DND-41 (cell line): ENCODE results near the gene ANO5.

ENCODE experiments used
- ATAC-seq: fragments of 200-7000 bp; cut with Tn5 transposase; 3 replicates; pipeline ENCODE4 v1.9.1; 2021; ENCODE audit warnings: low read depth; ENCODE audit not compliant: insufficient read depth
- DNase-seq: peaks from one replicate; pipeline ENCODE4 v3.0.0-alpha.2; 2020
- H2AFZ ChIP-seq: 2 replicates; pipeline ENCODE4 v1.6.0; 2012; ENCODE audit warnings: low read depth, low read length
- H3K27ac ChIP-seq: 2 replicates; pipeline ENCODE4 v1.5.1; 2012; ENCODE audit warnings: low read length, inconsistent platforms
- H3K27me3 ChIP-seq: fragments of 200-600 bp; sonication (generic); 2 replicates; pipeline ENCODE4 v1.6.0; 2012; ENCODE audit warnings: low read length, mild to moderate bottlenecking, inconsistent platforms; ENCODE audit not compliant: insufficient read depth, poor library complexity
- H3K36me3 ChIP-seq: 2 replicates; pipeline ENCODE4 v1.5.1; 2012; ENCODE audit warnings: low read length, inconsistent platforms; ENCODE audit not compliant: insufficient read depth
- H3K4me1 ChIP-seq: 2 replicates; pipeline ENCODE4 v1.5.1; 2012; ENCODE audit warnings: mild to moderate bottlenecking, low read length; ENCODE audit not compliant: insufficient read depth
- H3K4me2 ChIP-seq: 2 replicates; pipeline ENCODE4 v1.6.0; 2012; ENCODE audit warnings: mild to moderate bottlenecking, moderate library complexity, low read length, inconsistent platforms; ENCODE audit not compliant: insufficient read depth
- H3K4me3 ChIP-seq, 2 experiments: fragments of 200-600 bp in 1 of 2; shearing (Covaris generic) in 1 of 2; 2 replicates each; pipeline ENCODE4 v1.5.1; 2012 to 2016; ENCODE audit warnings: inconsistent platforms in 2 of 2, low read length in 2 of 2, mild to moderate bottlenecking in 2 of 2, low read depth in 1 of 2, moderate library complexity in 1 of 2
- H3K79me2 ChIP-seq: 2 replicates; pipeline ENCODE4 v1.6.0; 2012; ENCODE audit warnings: low read length, inconsistent platforms; ENCODE audit not compliant: insufficient read depth
- H3K9ac ChIP-seq: 2 replicates; pipeline ENCODE4 v1.6.0; 2012; ENCODE audit warnings: low read depth, mild to moderate bottlenecking, inconsistent platforms, low read length, moderate library complexity
- H3K9me3 ChIP-seq: 2 replicates; pipeline ENCODE4 v1.5.1; 2012; ENCODE audit warnings: low read length, moderate library complexity, mild to moderate bottlenecking, inconsistent platforms; ENCODE audit not compliant: insufficient read depth, severe bottlenecking
- H4K20me1 ChIP-seq: 2 replicates; pipeline ENCODE4 v1.6.0; 2012; ENCODE audit warnings: low read length; ENCODE audit not compliant: insufficient read depth
- CTCF ChIP-seq: IDR thresholded peaks from 2 replicates; pipeline ENCODE4 v1.5.1; 2012; ENCODE audit warnings: borderline replicate concordance, low read length, moderate library complexity, mild to moderate bottlenecking; ENCODE audit not compliant: poor library complexity, severe bottlenecking; ENCODE audit errors: extremely low read depth
- EZH2 ChIP-seq: IDR thresholded peaks from 3 replicates; pipeline ENCODE4 v1.6.1; 2012; ENCODE audit warnings: borderline replicate concordance, low read depth, mild to moderate bottlenecking, moderate library complexity, low read length, inconsistent platforms; ENCODE audit not compliant: severe bottlenecking

The ANO5 gene

GRCh38 chr11:22331771-22332170 is 138.9 kb downstream of the ANO5 start:
- TF ChIP-seq CTCF (no peak), EZH2 (no peak)
- Histone ChIP-seq H3K9me3 (no peaks in the 10 kb centered on the region), H3K9ac (no peak overlapping the region), H4K20me1 (no peaks in the 10 kb centered on the region), H3K4me1 (no peaks in the 10 kb centered on the region), H3K36me3 (no peaks in the 10 kb centered on the region), H3K79me2 (no peaks in the 10 kb centered on the region), H3K27ac (no peak overlapping the region), H3K4me2 (no peak overlapping the region), H3K27me3 (no peaks in the 10 kb centered on the region), H3K4me3 (no peak overlapping the region), H2AFZ (no peak overlapping the region)
- DNase-seq = no peak
- no peak for ATAC-seq
